Activated B cell treated with CpG ODN at 0.5 μM for 24 hours (primary cell): ENCODE measurements around the gene TET1. TPM values are rescaled to one million over a fixed set of nuclear protein-coding genes. Genes with fewer than 3 reads are reported as not detected.

Experiments
- ATAC-seq: fragments of 200-7000 bp; cut with Tn5 transposase; one replicate; pipeline ENCODE4 v1.10.0; 2021; ENCODE audit warnings: low read depth, mild to moderate bottlenecking, moderate library complexity
- CTCF ChIA-PET: fragments of 350-600 bp; sonication (Branson Sonifier 250); formaldehyde crosslinking; loops from one replicate; lab custom pipeline; 2021; ENCODE audit warnings: antibody characterized with exemption; lab: Charles Lee
- POLR2A ChIA-PET: fragments of 350-600 bp; sonication (Branson Sonifier 250); formaldehyde crosslinking; loops from one replicate; lab custom pipeline; 2021; ENCODE audit warnings: antibody characterized with exemption; lab: Charles Lee
- DNase-seq: peaks from one replicate; pipeline ENCODE4 v3.0.0; 2022
- H3K27ac Mint-ChIP-seq: one replicate; pipeline ENCODE4 v1.8.0; 2020; ENCODE audit warnings: mixed read lengths
- H3K27me3 Mint-ChIP-seq: one replicate; pipeline ENCODE4 v1.8.0; 2021; ENCODE audit warnings: mixed read lengths
- H3K36me3 Mint-ChIP-seq: one replicate; pipeline ENCODE4 v1.8.0; 2021; ENCODE audit warnings: low read depth, mixed read lengths
- H3K4me1 Mint-ChIP-seq: one replicate; pipeline ENCODE4 v1.8.0; 2021; ENCODE audit warnings: mixed read lengths
- H3K4me3 Mint-ChIP-seq: one replicate; pipeline ENCODE4 v1.8.0; 2020; ENCODE audit warnings: mild to moderate bottlenecking, mixed read lengths
- H3K9me3 Mint-ChIP-seq: one replicate; pipeline ENCODE4 v1.8.0; 2020; ENCODE audit warnings: mixed read lengths
- intact Hi-C: fragments of 100-400 bp; cut with micrococcal nuclease; formaldehyde crosslinking; loops from one replicate; pipeline ENCODE4 v1.15.1; 2024
- total RNA-seq: library from RNA; stranded (reverse); gene quantifications from 2 replicates; pipeline ENCODE4 v1.2.3, GENCODE V29; 2022
- TF ChIP-seq, protein P1 (sequence below): fragments of 200-600 bp; IDR thresholded peaks from one replicate; pipeline ENCODE4 v1.8.0; 2022; ENCODE audit warnings: antibody characterized with exemption, mild to moderate bottlenecking

The TET1 gene
- total RNA-seq, 1 donor from 2014 or later, result 0.69 TPM

- no peaks in the 10 kb centered on the region for H3K27me3 Mint-ChIP-seq
- ChIA-PET CTCF (no interaction called here), POLR2A (no interaction called here)
- no peak overlapping the region for H3K27ac Mint-ChIP-seq
- intact Hi-C loops, result no loop called here
- peaks cover 9% of the 10 kb centered on the region for H3K36me3 Mint-ChIP-seq
- no peak overlapping the region for H3K4me3 Mint-ChIP-seq
- DNase-seq (no peak), ATAC-seq (no peak)
- H3K9me3 Mint-ChIP-seq, result no peaks in the 10 kb centered on the region
- no peaks in the 10 kb centered on the region for H3K4me1 Mint-ChIP-seq
- TF ChIP-seq, protein P1, sequence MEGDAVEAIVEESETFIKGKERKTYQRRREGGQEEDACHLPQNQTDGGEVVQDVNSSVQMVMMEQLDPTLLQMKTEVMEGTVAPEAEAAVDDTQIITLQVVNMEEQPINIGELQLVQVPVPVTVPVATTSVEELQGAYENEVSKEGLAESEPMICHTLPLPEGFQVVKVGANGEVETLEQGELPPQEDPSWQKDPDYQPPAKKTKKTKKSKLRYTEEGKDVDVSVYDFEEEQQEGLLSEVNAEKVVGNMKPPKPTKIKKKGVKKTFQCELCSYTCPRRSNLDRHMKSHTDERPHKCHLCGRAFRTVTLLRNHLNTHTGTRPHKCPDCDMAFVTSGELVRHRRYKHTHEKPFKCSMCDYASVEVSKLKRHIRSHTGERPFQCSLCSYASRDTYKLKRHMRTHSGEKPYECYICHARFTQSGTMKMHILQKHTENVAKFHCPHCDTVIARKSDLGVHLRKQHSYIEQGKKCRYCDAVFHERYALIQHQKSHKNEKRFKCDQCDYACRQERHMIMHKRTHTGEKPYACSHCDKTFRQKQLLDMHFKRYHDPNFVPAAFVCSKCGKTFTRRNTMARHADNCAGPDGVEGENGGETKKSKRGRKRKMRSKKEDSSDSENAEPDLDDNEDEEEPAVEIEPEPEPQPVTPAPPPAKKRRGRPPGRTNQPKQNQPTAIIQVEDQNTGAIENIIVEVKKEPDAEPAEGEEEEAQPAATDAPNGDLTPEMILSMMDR, result no peak
Observed at GRCh38 chr10:68668972-68669371, 108.8 kb downstream of the TET1 start.

DNA sequence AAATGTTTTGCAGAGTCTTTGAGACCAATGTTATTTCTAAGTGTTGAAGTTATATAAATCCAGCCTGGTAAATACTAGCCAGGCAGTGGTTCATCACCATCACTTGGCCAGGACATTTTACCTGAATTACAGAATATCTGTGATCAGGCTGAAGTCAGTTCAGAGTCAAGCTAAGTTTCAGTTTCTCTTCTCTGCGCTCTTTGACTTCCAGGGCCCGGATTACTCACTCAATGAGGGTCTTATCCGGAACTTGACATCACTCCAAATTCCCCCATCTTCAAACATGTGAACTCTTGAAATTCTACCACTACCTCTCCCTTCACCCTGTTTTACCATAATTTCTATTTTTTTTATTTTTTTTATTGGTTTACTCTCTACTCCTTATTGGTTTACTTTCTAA lies 124.3 kb downstream of the TET1 start:
- DNase-seq (no peak), ATAC-seq (peak; percentile 70)
- ChIA-PET CTCF (no interaction called here), POLR2A (no interaction called here)
- no peaks in the 10 kb centered on the region for H3K27me3 Mint-ChIP-seq
- H3K9me3 Mint-ChIP-seq, result no peaks in the 10 kb centered on the region
- H3K4me1 Mint-ChIP-seq, result peaks cover 8% of the 10 kb centered on the region
- TF ChIP-seq, protein P1, result no peak
- H3K36me3 Mint-ChIP-seq, result peaks cover 10% of the 10 kb centered on the region
- intact Hi-C loops, result no loop called here
- peak overlapping the region; percentile 48 for H3K4me3 Mint-ChIP-seq
- H3K27ac Mint-ChIP-seq, result peak overlapping the region; percentile 41

DNA sequence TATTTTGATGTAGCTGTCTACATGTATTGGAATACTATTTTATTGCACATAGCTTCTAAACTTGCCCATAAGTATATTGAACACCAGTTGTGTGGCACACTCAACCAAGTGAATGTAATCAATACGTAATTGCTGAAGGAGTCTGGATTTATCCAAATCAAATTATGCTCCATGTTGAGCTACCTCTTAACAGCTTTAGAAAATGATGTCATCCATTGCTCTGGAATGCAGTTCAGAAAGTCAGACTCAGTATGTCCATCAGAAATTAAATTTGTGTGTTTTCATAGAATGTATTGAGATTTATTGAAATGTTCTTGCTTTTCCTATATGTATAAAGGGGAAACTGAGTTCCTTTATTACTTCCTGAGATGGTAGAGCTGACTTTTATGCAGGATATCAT lies 135.9 kb downstream of the TET1 start:
- no peaks in the 10 kb centered on the region for H3K4me1 Mint-ChIP-seq
- intact Hi-C loops, result no loop called here
- CTCF ChIA-PET, result no interaction called here
- H3K9me3 Mint-ChIP-seq, result no peaks in the 10 kb centered on the region
- ATAC-seq, result no peak
- no peak overlapping the region for H3K4me3 Mint-ChIP-seq
- DNase-seq, result no peak
- POLR2A ChIA-PET, result no interaction called here
- peaks cover 5% of the 10 kb centered on the region for H3K36me3 Mint-ChIP-seq
- H3K27ac Mint-ChIP-seq, result no peak overlapping the region
- H3K27me3 Mint-ChIP-seq, result no peaks in the 10 kb centered on the region
- TF ChIP-seq, protein P1, result no peak

DNA sequence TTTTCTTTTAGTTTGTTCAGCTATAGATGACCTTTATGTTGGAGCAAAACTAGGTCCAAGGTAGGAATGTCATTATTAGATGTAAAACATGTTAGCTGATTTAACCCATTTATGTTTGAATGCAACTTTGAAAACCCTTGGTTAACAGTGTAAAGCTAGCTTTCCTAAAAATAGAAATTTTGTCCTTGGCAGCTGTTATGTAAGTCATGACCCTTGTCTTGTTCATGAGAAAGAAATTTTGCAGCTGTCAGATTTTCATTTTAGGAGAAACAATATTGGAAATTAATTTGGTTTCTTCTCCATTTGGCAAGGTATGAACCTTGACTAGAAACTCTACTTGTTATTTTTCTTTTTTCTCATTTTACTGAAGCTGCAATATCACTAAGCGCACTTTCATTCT lies 137.0 kb downstream of the TET1 start:
- no peak overlapping the region for H3K4me3 Mint-ChIP-seq
- DNase-seq, result no peak
- TF ChIP-seq, protein P1, result no peak
- ATAC-seq, result no peak
- intact Hi-C loops, result no loop called here
- no peaks in the 10 kb centered on the region for H3K9me3 Mint-ChIP-seq
- H3K27ac Mint-ChIP-seq, result no peak overlapping the region
- ChIA-PET POLR2A (no interaction called here), CTCF (no interaction called here)
- no peaks in the 10 kb centered on the region for H3K4me1 Mint-ChIP-seq
- H3K36me3 Mint-ChIP-seq, result no peaks in the 10 kb centered on the region
- H3K27me3 Mint-ChIP-seq, result no peaks in the 10 kb centered on the region

DNA sequence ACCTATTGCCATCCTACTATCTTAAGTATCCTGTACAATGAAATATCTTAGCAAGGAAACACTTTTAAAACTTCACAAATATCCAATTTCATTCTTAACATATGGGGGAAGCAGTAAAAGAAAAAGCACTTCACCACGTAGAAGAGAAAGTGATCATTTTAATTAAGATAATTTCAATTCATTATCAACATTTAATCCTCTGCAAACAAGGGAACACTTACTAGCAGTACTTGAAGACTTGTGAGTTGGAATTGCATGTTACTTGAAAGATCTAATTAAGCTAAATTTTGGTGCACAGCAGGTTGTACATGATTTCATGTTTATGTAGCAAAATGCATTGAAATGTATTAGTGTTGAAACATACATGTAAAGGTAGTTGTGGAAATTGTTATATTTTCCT lies 140.1 kb downstream of the TET1 start:
- no peak for DNase-seq
- ChIA-PET CTCF (no interaction called here), POLR2A (no interaction called here)
- TF ChIP-seq, protein P1, result no peak
- intact Hi-C loops, result no loop called here
- ATAC-seq, result no peak
- H3K27me3 Mint-ChIP-seq, result no peaks in the 10 kb centered on the region
- H3K36me3 Mint-ChIP-seq, result no peaks in the 10 kb centered on the region
- H3K4me3 Mint-ChIP-seq, result no peak overlapping the region
- H3K27ac Mint-ChIP-seq, result no peak overlapping the region
- no peaks in the 10 kb centered on the region for H3K9me3 Mint-ChIP-seq
- no peaks in the 10 kb centered on the region for H3K4me1 Mint-ChIP-seq
